ENCODE results near the gene ARHGEF33. TPM values are rescaled to one million over a fixed set of nuclear protein-coding genes. Genes with fewer than 3 reads are reported as not detected.
A peak's percentile ranks its signal among the peaks of the same experiment; 100 is the strongest.

Gene ARHGEF33
- polyA plus RNA-seq, 4 donors, result 0.13 to 0.86 TPM; not detected in 2

DNA sequence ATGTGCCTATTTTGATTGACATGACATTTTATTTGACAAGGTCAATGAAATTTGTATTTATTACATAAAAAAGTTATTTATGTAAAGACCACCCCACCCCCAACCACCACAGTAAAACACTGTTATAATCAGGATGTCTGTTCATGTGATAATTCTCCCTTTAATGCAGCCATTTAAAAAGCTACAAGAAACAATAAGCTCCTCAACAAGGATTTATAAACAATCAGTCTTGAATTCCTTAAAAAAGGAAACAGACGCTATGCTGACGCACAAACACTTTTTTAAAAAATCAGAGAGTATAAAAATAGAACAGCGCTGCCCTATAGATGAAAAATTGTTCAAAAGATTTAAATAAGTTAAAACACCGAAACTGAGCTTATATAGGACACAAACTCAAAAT lies 129.0 kb downstream of the ARHGEF33 start:
- H3K4me3 ChIP-seq (ENCODE audit: low read depth in 1 of 3, low read length in 3 of 3), result no peak overlapping the region
- no peaks in the 10 kb centered on the region for H3K4me1 ChIP-seq (ENCODE audit: control insufficient read depth in 3 of 3, insufficient read depth in 2 of 3, low read depth in 1 of 3, low read length in 2 of 3)
- no peaks in the 10 kb centered on the region for H3K9me3 ChIP-seq (ENCODE audit: control insufficient read depth in 2 of 2, insufficient read depth in 1 of 2, low read depth in 1 of 2, low read length in 1 of 2)
- H3K27me3 ChIP-seq (ENCODE audit: control insufficient read depth in 3 of 3, insufficient read depth in 3 of 3, low read length in 3 of 3), result no peaks in the 10 kb centered on the region
- FAIRE-seq (no peak), DNase-seq (no peak)
- 69 to 94% (median 94%) methylated on average over 4 of the region's 4 CpGs for WGBS, 3 donors
- no peak overlapping the region for H3K27ac ChIP-seq (ENCODE audit: low read depth in 1 of 3, low read length in 2 of 3)
- peaks cover 0 to 2% (median 1%) of the 10 kb centered on the region in 3 donors for H3K36me3 ChIP-seq (ENCODE audit: control insufficient read depth in 3 of 3, insufficient read depth in 2 of 3, low read depth in 1 of 3, low read length in 3 of 3)

DNA sequence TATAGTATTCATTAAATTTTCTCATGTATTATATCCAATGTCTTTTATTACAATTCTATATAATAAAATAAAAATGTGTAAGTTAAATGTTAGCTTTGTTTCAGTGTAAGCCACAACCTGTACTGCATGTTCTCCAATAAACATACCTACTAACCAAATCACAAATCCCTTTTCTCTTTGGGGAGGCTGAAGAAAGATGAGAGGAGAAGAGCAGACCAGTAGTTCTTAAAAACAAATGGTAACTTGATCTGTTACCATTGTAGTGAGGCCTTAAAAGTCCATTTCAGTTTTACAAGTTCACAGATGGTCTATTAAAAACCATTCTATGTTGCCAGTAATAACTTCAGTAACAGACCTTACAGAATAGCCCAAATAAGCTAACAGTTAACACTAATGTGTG lies 130.7 kb downstream of the ARHGEF33 start:
- Histone ChIP-seq H3K27me3 (ENCODE audit: control insufficient read depth in 3 of 3, insufficient read depth in 3 of 3, low read length in 3 of 3) (no peaks in the 10 kb centered on the region), H3K27ac (ENCODE audit: low read depth in 1 of 3, low read length in 2 of 3) (no peak overlapping the region), H3K4me3 (ENCODE audit: low read depth in 1 of 3, low read length in 3 of 3) (no peak overlapping the region), H3K4me1 (ENCODE audit: control insufficient read depth in 3 of 3, insufficient read depth in 2 of 3, low read depth in 1 of 3, low read length in 2 of 3) (no peaks in the 10 kb centered on the region), H3K9me3 (ENCODE audit: control insufficient read depth in 2 of 2, insufficient read depth in 1 of 2, low read depth in 1 of 2, low read length in 1 of 2) (no peaks in the 10 kb centered on the region), H3K36me3 (ENCODE audit: control insufficient read depth in 3 of 3, insufficient read depth in 2 of 3, low read depth in 1 of 3, low read length in 3 of 3) (peaks cover 2% of the 10 kb centered on the region in 3 donors)
- no peak for DNase-seq
- no peak for FAIRE-seq

DNA sequence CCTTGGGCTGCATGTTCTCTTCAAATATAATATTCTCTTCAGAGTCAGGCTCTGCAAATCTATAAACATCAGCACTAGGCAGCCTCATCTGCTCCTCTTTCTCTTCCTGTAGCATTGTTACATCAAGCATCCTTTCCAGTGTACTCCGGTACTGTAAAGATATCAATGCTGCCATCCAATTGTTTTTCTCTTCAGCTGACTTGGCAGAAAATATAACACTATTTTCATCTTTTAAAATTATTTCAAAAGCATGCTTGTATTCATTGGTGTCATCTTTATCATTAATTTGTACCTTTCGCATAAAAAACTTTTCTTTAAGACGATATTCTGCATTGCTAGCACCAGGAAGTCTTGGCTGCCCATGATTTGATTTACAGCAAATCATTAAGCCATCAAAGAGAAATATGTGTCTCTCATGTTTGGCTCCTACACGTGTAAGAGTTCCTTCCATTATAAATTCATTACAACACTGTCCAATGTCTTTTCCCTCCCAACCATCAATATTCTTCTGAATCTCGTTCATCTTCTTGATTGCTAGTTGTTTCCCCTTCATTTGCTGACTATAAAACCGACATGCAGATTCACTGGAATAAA lies 133.1 kb downstream of the ARHGEF33 start:
- DNase-seq, result no peak
- Histone ChIP-seq H3K36me3 (ENCODE audit: control insufficient read depth in 3 of 3, insufficient read depth in 2 of 3, low read depth in 1 of 3, low read length in 3 of 3) (peaks cover 0 to 3% (median 2%) of the 10 kb centered on the region in 3 donors), H3K4me3 (ENCODE audit: low read depth in 1 of 3, low read length in 3 of 3) (no peak overlapping the region), H3K9me3 (ENCODE audit: control insufficient read depth in 2 of 2, insufficient read depth in 1 of 2, low read depth in 1 of 2, low read length in 1 of 2) (no peaks in the 10 kb centered on the region), H3K4me1 (ENCODE audit: control insufficient read depth in 3 of 3, insufficient read depth in 2 of 3, low read depth in 1 of 3, low read length in 2 of 3) (no peaks in the 10 kb centered on the region), H3K27ac (ENCODE audit: low read depth in 1 of 3, low read length in 2 of 3) (no peak overlapping the region), H3K27me3 (ENCODE audit: control insufficient read depth in 3 of 3, insufficient read depth in 3 of 3, low read length in 3 of 3) (no peaks in the 10 kb centered on the region)
- no peak for FAIRE-seq
- WGBS, 3 donors, result 74 to 82% (median 79%) methylated on average over 6 of the region's 6 CpGs

DNA sequence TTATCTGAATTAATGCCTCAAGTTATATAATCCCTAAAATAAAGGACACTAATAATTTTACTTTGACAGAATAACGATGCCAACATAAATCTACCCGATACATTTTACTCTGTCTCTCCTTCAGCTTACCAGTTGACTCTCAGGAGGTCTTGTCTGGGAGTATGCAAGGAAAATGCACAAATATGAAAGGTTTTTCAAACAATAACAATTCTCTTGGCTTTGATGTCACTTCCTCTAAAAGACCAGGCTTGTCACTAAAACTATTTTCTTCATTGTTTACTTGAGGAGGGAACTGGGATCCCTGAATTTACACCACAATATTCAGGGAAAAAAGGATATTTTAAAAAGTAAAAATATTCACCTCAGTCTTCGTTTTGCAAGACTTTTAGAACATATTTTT lies 134.0 kb downstream of the ARHGEF33 start:
- no peaks in the 10 kb centered on the region for H3K27me3 ChIP-seq (ENCODE audit: control insufficient read depth in 3 of 3, insufficient read depth in 3 of 3, low read length in 3 of 3)
- no peaks in the 10 kb centered on the region for H3K4me1 ChIP-seq (ENCODE audit: control insufficient read depth in 3 of 3, insufficient read depth in 2 of 3, low read depth in 1 of 3, low read length in 2 of 3)
- DNase-seq (no peak), FAIRE-seq (no peak)
- H3K4me3 ChIP-seq (ENCODE audit: low read depth in 1 of 3, low read length in 3 of 3), result no peak overlapping the region
- 84 to 96% (median 89%) methylated on average over 3 of the region's 3 CpGs for WGBS, 3 donors
- no peaks in the 10 kb centered on the region for H3K9me3 ChIP-seq (ENCODE audit: control insufficient read depth in 2 of 2, insufficient read depth in 1 of 2, low read depth in 1 of 2, low read length in 1 of 2)
- peaks cover 0 to 3% (median 2%) of the 10 kb centered on the region in 3 donors for H3K36me3 ChIP-seq (ENCODE audit: control insufficient read depth in 3 of 3, insufficient read depth in 2 of 3, low read depth in 1 of 3, low read length in 3 of 3)
- no peak overlapping the region for H3K27ac ChIP-seq (ENCODE audit: low read depth in 1 of 3, low read length in 2 of 3)

DNA sequence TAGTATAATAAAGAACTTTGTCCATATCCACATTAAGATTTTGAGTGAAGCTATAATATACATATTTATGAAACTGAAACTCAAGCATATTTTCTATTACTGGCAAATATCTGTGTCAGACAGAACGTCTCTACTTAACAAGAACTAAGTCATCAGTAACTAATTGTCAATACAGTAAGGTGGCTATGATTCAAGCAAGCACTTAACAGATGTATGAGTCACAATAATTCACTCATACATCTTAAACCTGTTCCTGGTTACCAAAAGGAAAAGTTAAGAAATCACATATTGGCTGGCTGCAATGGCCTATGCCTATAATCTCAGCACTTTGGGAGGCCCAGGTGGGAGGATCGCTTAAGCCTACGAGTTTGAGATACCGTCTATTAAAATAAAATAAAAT lies 135.2 kb downstream of the ARHGEF33 start:
- peak in 1 of 2 donors; percentile 5 for DNase-seq

More for the DNA sequence above, 135.2 kb downstream of the ARHGEF33 start:
- FAIRE-seq, result no peak
- 79 to 85% (median 80%) methylated on average over 4 of the region's 4 CpGs for WGBS, 3 donors
- no peaks in the 10 kb centered on the region for H3K9me3 ChIP-seq (ENCODE audit: control insufficient read depth in 2 of 2, insufficient read depth in 1 of 2, low read depth in 1 of 2, low read length in 1 of 2)
- no peak overlapping the region for H3K27ac ChIP-seq (ENCODE audit: low read depth in 1 of 3, low read length in 2 of 3)
- no peaks in the 10 kb centered on the region for H3K4me1 ChIP-seq (ENCODE audit: control insufficient read depth in 3 of 3, insufficient read depth in 2 of 3, low read depth in 1 of 3, low read length in 2 of 3)
- H3K27me3 ChIP-seq (ENCODE audit: control insufficient read depth in 3 of 3, insufficient read depth in 3 of 3, low read length in 3 of 3), result no peaks in the 10 kb centered on the region
- no peak overlapping the region for H3K4me3 ChIP-seq (ENCODE audit: low read depth in 1 of 3, low read length in 3 of 3)
- peaks cover 2 to 8% (median 3%) of the 10 kb centered on the region in 3 donors for H3K36me3 ChIP-seq (ENCODE audit: control insufficient read depth in 3 of 3, insufficient read depth in 2 of 3, low read depth in 1 of 3, low read length in 3 of 3)

Other genes with a start within 250 kb of the ARHGEF33 start
- 100 to 1,000 TPM in 1 of 4 donors, 10 to 100 TPM in 3; 48.6 to 148 (median 82.9) TPM for gene GALM, start 223.8 kb upstream of the ARHGEF33 start, polyA plus RNA-seq
- 100 to 1,000 TPM in 3 of 4 donors, 10 to 100 TPM in 1; 78.6 to 205 (median 194) TPM for gene SRSF7, start 138.5 kb upstream of the ARHGEF33 start, polyA plus RNA-seq
- 10 to 100 TPM; 10.8 to 20.6 (median 13.7) TPM for gene GEMIN6, start 111.7 kb upstream of the ARHGEF33 start, polyA plus RNA-seq
- 10 to 100 TPM in 1 of 4 donors, 1 to 10 TPM in 3; 2.4 to 13.6 (median 5.8) TPM for gene DHX57, start 13.9 kb upstream of the ARHGEF33 start, polyA plus RNA-seq
- 10 to 100 TPM in 2 of 4 donors, 1 to 10 TPM in 2; 7.8 to 18.8 (median 12.0) TPM for gene MORN2, start 13.9 kb upstream of the ARHGEF33 start, polyA plus RNA-seq
- gene SOS1, start 231.2 kb downstream of the ARHGEF33 start, polyA plus RNA-seq, result 10 to 100 TPM in 3 of 4 donors, 1 to 10 TPM in 1; 7.8 to 43.0 (median 14.3) TPM